DOHH2 (cell line): ENCODE measurements around the gene MTHFD1.

Experiments used
- H3F3A ChIP-seq: fragments of 200-600 bp; sonication (generic), shearing (Covaris generic); 2 replicates; pipeline ENCODE4 v1.6.0; 2016; ENCODE audit warnings: antibody characterized with exemption, mild to moderate bottlenecking; ENCODE audit not compliant: control insufficient read depth, insufficient read depth
- H3K27ac ChIP-seq: fragments of 200-600 bp; sonication (generic); 2 replicates; pipeline ENCODE4 v1.5.1; 2014; ENCODE audit warnings: low read depth, mild to moderate bottlenecking, low read length, moderate library complexity
- H3K27me3 ChIP-seq: fragments of 200-600 bp; sonication (generic); 2 replicates; pipeline ENCODE4 v1.6.1; 2014; ENCODE audit warnings: mild to moderate bottlenecking, low read length, mixed read lengths; ENCODE audit not compliant: control insufficient read depth
- H3K36me3 ChIP-seq: fragments of 200-600 bp; sonication (generic); 2 replicates; pipeline ENCODE4 v1.6.1; 2014; ENCODE audit warnings: mild to moderate bottlenecking, low read length, moderate library complexity, mixed read lengths; ENCODE audit not compliant: control insufficient read depth
- H3K4me1 ChIP-seq: fragments of 200-600 bp; sonication (generic); 2 replicates; pipeline ENCODE4 v1.6.1; 2014; ENCODE audit warnings: mild to moderate bottlenecking, low read length, mixed read lengths; ENCODE audit not compliant: control insufficient read depth
- H3K4me2 ChIP-seq: fragments of 200-600 bp; sonication (generic); 2 replicates; pipeline ENCODE4 v1.6.0; 2014; ENCODE audit warnings: mild to moderate bottlenecking, low read length, moderate library complexity
- H3K4me3 ChIP-seq: fragments of 200-600 bp; sonication (generic); 2 replicates; pipeline ENCODE4 v1.5.1; 2014; ENCODE audit warnings: mild to moderate bottlenecking, low read length, mixed read lengths
- H3K79me2 ChIP-seq: fragments of 200-600 bp; sonication (generic); 2 replicates; pipeline ENCODE4 v1.6.1; 2014; ENCODE audit warnings: mild to moderate bottlenecking, low read length, mixed read lengths; ENCODE audit not compliant: control insufficient read depth
- H3K9me2 ChIP-seq: fragments of 200-600 bp; sonication (generic); replicated peaks from 2 replicates; pipeline ENCODE4 v1.6.1; 2014; ENCODE audit warnings: mild to moderate bottlenecking, low read length, mixed read lengths; ENCODE audit not compliant: control insufficient read depth
- H3K9me3 ChIP-seq: fragments of 200-600 bp; sonication (generic); 2 replicates; pipeline ENCODE4 v1.6.1; 2014; ENCODE audit warnings: antibody characterized with exemption, low read length, mixed read lengths; ENCODE audit not compliant: control insufficient read depth, insufficient read depth
- H4K20me1 ChIP-seq: fragments of 200-600 bp; sonication (generic); 2 replicates; pipeline ENCODE4 v1.6.0; 2014; ENCODE audit warnings: low read depth, mild to moderate bottlenecking, antibody characterized with exemption, low read length, moderate library complexity; ENCODE audit not compliant: control insufficient read depth, insufficient read depth
- EZH2phosphoT487 ChIP-seq: fragments of 200-600 bp; sonication (generic); IDR thresholded peaks from 2 replicates; pipeline ENCODE4 v1.6.1; 2017; ENCODE audit warnings: borderline replicate concordance, mild to moderate bottlenecking, antibody characterized with exemption, low read length, moderate library complexity, mixed read lengths
- TF ChIP-seq, protein P1 (sequence below): fragments of 200-600 bp; sonication (generic); IDR thresholded peaks from one replicate; pipeline ENCODE4 v1.5.1; 2014; ENCODE audit warnings: antibody characterized with exemption, mild to moderate bottlenecking, low read depth, low read length; ENCODE audit not compliant: poor library complexity, severe bottlenecking

MTHFD1 gene

DNA sequence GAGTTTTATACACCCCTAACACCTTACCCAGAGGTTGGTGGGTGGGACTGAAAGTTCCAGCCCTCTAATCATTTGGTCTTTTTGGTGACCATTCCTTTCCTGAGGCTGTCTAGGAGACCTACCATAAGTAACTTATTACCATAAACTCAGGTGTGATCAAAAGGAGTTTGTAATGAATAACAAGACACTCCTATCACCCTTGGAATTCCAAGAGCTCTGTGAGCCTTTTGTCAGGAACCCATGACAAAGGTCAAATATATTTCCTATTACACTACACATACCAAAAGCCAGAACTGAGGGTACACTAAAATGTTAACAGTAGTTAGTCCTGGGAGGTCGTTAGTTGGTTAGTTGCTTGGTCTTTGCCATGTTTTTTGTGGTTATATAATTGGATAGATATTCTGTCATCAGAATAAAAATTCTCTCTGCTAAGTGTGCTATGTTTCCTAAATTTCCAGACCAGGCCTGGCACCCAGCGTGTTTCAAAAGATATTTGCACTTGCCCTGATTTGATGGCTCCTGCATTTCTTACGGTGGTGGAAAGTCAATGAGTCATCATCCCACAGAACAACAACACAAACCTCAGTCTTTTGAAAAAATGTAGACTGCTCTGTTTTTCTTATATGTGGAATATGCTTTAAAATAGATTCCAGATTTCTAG, 50.2 kb downstream of the MTHFD1 start:
- H4K20me1 ChIP-seq: no peaks in the 10 kb centered on the region
- no peaks in the 10 kb centered on the region for H3K79me2 ChIP-seq
- no peaks in the 10 kb centered on the region for H3K27me3 ChIP-seq
- H3K4me1 ChIP-seq: no peaks in the 10 kb centered on the region
- 0 out of 2 replicates have a peak, but pooled peaks cover 4% of the 10 kb centered on the region for H3F3A ChIP-seq
- H3K9me2 ChIP-seq: no peaks in the 10 kb centered on the region
- H3K9me3 ChIP-seq: no peaks in the 10 kb centered on the region
- no peak overlapping the region for H3K27ac ChIP-seq
- H3K4me2 ChIP-seq: no peak overlapping the region
- no peak overlapping the region for H3K4me3 ChIP-seq
- H3K36me3 ChIP-seq: peaks cover 90% of the 10 kb centered on the region
- TF ChIP-seq, protein P1, sequence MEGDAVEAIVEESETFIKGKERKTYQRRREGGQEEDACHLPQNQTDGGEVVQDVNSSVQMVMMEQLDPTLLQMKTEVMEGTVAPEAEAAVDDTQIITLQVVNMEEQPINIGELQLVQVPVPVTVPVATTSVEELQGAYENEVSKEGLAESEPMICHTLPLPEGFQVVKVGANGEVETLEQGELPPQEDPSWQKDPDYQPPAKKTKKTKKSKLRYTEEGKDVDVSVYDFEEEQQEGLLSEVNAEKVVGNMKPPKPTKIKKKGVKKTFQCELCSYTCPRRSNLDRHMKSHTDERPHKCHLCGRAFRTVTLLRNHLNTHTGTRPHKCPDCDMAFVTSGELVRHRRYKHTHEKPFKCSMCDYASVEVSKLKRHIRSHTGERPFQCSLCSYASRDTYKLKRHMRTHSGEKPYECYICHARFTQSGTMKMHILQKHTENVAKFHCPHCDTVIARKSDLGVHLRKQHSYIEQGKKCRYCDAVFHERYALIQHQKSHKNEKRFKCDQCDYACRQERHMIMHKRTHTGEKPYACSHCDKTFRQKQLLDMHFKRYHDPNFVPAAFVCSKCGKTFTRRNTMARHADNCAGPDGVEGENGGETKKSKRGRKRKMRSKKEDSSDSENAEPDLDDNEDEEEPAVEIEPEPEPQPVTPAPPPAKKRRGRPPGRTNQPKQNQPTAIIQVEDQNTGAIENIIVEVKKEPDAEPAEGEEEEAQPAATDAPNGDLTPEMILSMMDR: no peak
- no peak for TF ChIP-seq EZH2phosphoT487

DNA sequence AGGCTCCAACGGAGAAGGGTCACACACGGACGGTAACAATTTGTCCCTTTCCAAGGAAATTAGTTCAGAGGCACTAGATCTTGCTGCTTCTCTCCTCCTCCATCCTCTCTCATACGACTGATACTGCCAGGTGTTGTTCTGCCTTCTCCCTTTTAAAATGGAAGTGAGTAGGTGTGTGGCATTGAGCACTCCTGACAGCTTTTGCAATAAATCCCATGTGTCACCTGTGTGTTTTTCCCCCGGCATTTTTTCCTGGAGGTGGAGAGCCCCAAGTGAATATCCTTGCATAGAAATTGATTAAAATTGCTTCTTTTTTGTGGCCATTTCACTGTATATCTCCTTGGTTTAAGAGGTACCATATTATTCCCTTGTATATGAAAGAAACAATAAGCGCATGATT, 51.0 kb downstream of the MTHFD1 start:
- H3K4me1 ChIP-seq: no peaks in the 10 kb centered on the region
- H3K79me2 ChIP-seq: no peaks in the 10 kb centered on the region
- H3K9me3 ChIP-seq: no peaks in the 10 kb centered on the region
- peaks cover 90% of the 10 kb centered on the region for H3K36me3 ChIP-seq
- H3K9me2 ChIP-seq: no peaks in the 10 kb centered on the region
- H3F3A ChIP-seq: 0 out of 2 replicates have a peak, but pooled peaks cover 4% of the 10 kb centered on the region
- H3K27ac ChIP-seq: no peak overlapping the region
- no peak overlapping the region for H3K4me2 ChIP-seq
- H3K4me3 ChIP-seq: no peak overlapping the region
- no peaks in the 10 kb centered on the region for H3K27me3 ChIP-seq
- H4K20me1 ChIP-seq: no peaks in the 10 kb centered on the region
- TF ChIP-seq EZH2phosphoT487: no peak
- TF ChIP-seq, protein P1: no peak

DNA sequence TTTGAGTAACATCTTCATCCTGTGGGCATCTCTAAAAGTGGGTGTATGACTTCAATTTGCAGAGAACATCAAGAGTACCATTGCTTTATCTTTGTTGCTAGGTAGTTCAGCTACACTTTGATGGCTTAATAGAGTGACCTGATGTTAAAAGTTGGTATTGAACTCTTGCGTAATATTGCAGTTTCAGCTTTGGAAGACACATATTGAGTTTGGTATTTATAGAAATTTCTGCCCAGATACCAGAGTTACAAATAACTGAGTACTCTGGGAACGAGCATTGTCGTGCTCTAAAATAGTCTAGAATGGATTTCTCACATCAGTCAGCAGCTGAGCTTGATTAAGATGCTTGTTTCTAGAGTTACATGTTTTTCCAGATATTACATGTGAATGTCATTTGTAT, 52.3 kb downstream of the MTHFD1 start:
- Histone ChIP-seq H3K36me3 (peaks cover 93% of the 10 kb centered on the region), H3K4me1 (peaks cover 11% of the 10 kb centered on the region), H3K79me2 (no peaks in the 10 kb centered on the region), H3K4me3 (no peak overlapping the region), H4K20me1 (0 out of 2 replicates have a peak, but pooled peaks cover 3% of the 10 kb centered on the region), H3K9me2 (no peaks in the 10 kb centered on the region), H3K27me3 (no peaks in the 10 kb centered on the region), H3K27ac (no peak overlapping the region), H3K4me2 (no peak overlapping the region), H3F3A (0 out of 2 replicates have a peak, but pooled peaks cover 4% of the 10 kb centered on the region), H3K9me3 (no peaks in the 10 kb centered on the region)
- no peak for TF ChIP-seq EZH2phosphoT487
- TF ChIP-seq, protein P1: no peak
